ENCODE data around the gene NOVA2. TPM values are rescaled to one million over a fixed set of nuclear protein-coding genes. Genes with fewer than 3 reads are reported as not detected.

Gene NOVA2
- polyA plus RNA-seq, 1 donor = 2.5 TPM

DNA sequence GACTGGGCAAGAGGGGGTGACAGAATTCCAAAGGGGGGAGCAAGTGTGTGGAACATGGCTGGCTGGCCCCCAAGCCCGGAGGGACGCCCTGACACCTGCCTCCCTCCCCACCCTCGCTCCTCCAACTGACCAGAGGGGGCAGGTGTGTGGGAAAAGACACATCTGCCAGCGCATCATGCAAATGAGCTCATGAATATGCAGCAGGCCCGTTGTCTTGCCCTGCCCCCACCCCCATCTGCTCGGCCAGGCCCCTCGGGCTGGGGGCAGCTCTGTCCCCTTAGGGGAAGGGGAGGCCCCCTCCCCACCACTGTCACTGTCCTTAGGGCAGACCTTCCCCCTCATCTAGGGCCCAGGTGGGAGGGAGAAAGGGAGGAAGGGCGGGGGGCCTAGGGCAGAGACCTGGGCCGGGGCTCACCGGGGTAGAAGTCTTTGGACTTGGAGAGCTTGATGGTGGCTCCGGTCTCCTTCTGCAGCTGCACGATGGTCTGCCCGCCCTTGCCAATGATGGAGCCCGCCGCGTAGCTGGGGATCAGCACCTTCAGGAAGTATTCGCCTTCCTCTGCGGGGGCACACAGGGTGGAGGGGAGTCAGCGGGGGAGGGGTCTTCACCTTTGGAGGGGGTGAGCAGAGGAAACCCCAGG is 12.9 kb downstream of the NOVA2 start:
- no peak overlapping the region for H3K27ac ChIP-seq (ENCODE audit: low read length)
- H3K9me3 ChIP-seq (ENCODE audit: control insufficient read depth, low read depth, low read length) = no peaks in the 10 kb centered on the region
- H3K4me3 ChIP-seq (ENCODE audit: low read length) = no peak overlapping the region
- no CpG with 5 or more reads among the region's 19 CpGs for WGBS (ENCODE audit: insufficient coverage, low lambda C conversion rate)
- H3K4me1 ChIP-seq (ENCODE audit: control insufficient read depth, insufficient read depth, low read length) = no peaks in the 10 kb centered on the region
- no peak for DNase-seq
- peaks cover 28% of the 10 kb centered on the region for H3K27me3 ChIP-seq (ENCODE audit: control insufficient read depth, insufficient read depth, low read length)
- H3K36me3 ChIP-seq (ENCODE audit: control insufficient read depth, insufficient read depth, low read length) = no peaks in the 10 kb centered on the region

DNA sequence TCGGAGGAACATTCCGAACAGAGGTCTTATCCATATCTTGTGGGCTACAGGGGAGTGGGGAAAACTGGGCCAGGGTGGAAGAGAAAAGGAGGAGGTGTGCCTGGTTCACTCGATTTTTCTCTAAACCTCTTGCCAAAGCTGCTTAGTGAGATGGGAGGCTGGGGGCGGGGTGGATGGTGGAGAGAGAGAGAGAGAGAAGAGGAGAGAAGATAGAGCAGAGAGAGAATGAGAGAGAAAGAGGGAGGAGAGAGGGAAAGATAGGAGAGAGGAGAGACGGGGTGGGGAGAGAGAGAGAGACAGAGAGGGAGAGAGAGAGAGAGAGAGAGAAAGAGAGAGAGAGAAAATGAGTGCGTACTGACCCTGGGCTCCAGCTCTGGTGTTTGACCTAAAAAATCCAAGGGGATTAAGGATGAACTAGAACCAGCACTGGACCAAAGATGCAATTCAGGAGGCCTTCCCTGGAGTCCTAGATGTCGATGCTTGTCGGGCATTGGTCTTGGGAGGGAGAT is 14.1 kb downstream of the NOVA2 start:
- Histone ChIP-seq H3K4me3 (ENCODE audit: low read length) (no peak overlapping the region), H3K9me3 (ENCODE audit: control insufficient read depth, low read depth, low read length) (no peaks in the 10 kb centered on the region), H3K4me1 (ENCODE audit: control insufficient read depth, insufficient read depth, low read length) (no peaks in the 10 kb centered on the region), H3K27ac (ENCODE audit: low read length) (no peak overlapping the region), H3K27me3 (ENCODE audit: control insufficient read depth, insufficient read depth, low read length) (peaks cover 31% of the 10 kb centered on the region), H3K36me3 (ENCODE audit: control insufficient read depth, insufficient read depth, low read length) (no peaks in the 10 kb centered on the region)
- no peak for DNase-seq
- 56% methylated on average over 3 of the region's 8 CpGs for WGBS (ENCODE audit: insufficient coverage, low lambda C conversion rate)

DNA sequence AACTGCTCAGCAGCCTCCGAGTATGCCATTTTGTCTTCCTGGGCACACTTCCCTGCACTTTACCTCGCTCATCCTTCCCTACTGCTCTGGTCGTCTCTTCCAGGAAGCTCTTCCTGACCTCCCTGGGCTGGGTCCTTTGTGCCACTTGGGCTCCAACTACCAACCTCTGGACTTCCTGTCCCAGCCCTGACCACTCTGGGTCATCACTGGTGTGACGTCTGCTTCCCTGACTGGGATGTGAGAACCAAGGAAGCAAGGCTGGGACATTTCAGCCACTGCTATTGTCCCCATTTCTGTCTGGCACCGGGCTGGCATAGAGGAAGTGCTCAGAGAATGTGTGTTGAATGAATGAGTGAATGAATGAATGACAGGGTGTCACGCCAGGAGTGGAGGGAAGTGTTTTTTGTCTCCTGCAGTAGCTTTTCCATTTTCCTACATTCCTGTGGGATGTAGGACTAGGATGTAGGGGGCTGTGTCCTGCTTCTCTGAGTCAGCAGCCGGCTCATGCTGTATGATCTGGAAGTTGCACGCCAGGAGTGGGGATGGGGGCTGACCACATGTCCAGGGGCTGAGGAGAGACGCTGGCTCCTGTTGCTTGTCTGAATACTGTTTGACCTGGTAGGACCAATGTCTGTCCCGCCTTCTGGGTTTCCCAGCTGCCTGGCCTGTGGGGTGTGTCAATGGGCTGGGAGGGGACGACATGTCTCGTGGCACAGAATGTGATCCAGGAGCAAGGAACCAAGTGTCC is 14.7 kb downstream of the NOVA2 start:
- DNase-seq = no peak
- WGBS (ENCODE audit: insufficient coverage, low lambda C conversion rate) = 100% methylated on average over 1 of the region's 12 CpGs
- no peaks in the 10 kb centered on the region for H3K4me1 ChIP-seq (ENCODE audit: control insufficient read depth, insufficient read depth, low read length)
- peaks cover 37% of the 10 kb centered on the region for H3K27me3 ChIP-seq (ENCODE audit: control insufficient read depth, insufficient read depth, low read length)
- no peaks in the 10 kb centered on the region for H3K9me3 ChIP-seq (ENCODE audit: control insufficient read depth, low read depth, low read length)
- H3K27ac ChIP-seq (ENCODE audit: low read length) = no peak overlapping the region
- H3K4me3 ChIP-seq (ENCODE audit: low read length) = no peak overlapping the region
- H3K36me3 ChIP-seq (ENCODE audit: control insufficient read depth, insufficient read depth, low read length) = no peaks in the 10 kb centered on the region

DNA sequence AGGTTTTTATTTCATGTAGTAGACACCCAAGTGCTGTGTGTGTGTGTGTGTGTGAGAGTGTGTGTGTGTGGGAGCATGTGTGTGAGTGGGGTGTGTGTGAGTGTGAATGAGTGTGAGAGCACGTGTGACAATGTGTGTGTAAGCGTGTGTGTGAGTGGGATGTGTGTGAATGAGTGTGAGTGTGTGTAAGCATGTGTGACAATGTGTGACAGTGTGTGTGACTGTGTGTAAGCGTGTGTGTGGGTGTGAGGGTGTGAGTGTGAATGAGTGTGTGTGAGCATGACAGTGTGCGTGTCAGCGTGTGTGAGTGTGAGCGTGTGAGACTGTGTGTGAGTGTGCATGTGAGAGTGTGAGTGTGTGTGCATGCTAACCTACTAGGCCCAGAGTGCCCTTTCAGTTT is 15.3 kb downstream of the NOVA2 start:
- H3K27me3 ChIP-seq (ENCODE audit: control insufficient read depth, insufficient read depth, low read length) = peaks cover 42% of the 10 kb centered on the region
- H3K4me3 ChIP-seq (ENCODE audit: low read length) = no peak overlapping the region
- H3K27ac ChIP-seq (ENCODE audit: low read length) = no peak overlapping the region
- WGBS (ENCODE audit: insufficient coverage, low lambda C conversion rate) = no CpG with 5 or more reads among the region's 6 CpGs
- no peaks in the 10 kb centered on the region for H3K4me1 ChIP-seq (ENCODE audit: control insufficient read depth, insufficient read depth, low read length)
- DNase-seq = no peak
- no peaks in the 10 kb centered on the region for H3K9me3 ChIP-seq (ENCODE audit: control insufficient read depth, low read depth, low read length)
- H3K36me3 ChIP-seq (ENCODE audit: control insufficient read depth, insufficient read depth, low read length) = no peaks in the 10 kb centered on the region

DNA sequence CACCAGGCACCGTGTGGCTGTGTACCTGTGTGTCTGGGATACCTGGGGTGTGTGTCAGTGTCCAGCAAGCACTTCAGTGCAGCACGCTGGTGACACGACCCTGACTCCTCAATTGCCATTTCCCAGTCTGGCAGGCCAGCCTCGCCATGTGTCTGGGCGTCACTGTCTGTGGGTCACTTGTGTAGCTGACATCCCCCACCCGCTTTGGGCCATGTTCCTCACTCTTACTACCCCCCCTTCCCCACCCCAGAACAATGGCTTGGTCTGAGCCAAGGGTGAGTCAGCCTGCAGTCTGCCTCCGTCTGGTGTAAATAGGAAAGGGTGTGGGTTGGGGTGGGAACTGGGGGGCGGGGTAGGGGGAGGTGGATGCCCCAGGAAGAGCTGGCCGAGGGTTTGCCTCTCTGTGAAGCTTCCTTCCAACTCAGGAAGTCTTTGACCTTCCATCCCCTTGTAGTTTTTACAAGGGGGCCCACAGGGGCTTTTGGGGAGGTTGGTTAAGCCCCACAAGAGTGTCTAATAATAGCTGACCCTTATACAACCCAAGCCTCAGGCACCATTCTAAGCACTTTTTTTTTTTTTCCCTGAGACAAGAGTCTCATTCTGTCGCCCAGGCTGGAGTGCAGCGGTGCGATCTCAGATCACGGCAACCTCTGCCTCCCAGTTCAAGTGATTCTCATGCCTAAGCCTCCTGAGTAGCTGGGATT is 17.6 kb downstream of the NOVA2 start:
- peak in 1 of 2 donors; percentile 34 for DNase-seq
- H3K27me3 ChIP-seq (ENCODE audit: control insufficient read depth, insufficient read depth, low read length) = peaks cover 42% of the 10 kb centered on the region
- H3K36me3 ChIP-seq (ENCODE audit: control insufficient read depth, insufficient read depth, low read length) = no peaks in the 10 kb centered on the region
- WGBS (ENCODE audit: insufficient coverage, low lambda C conversion rate) = no CpG with 5 or more reads among the region's 13 CpGs
- peaks cover 5% of the 10 kb centered on the region for H3K4me1 ChIP-seq (ENCODE audit: control insufficient read depth, insufficient read depth, low read length)
- peaks cover 3% of the 10 kb centered on the region for H3K9me3 ChIP-seq (ENCODE audit: control insufficient read depth, low read depth, low read length)
- no peak overlapping the region for H3K27ac ChIP-seq (ENCODE audit: low read length)
- no peak overlapping the region for H3K4me3 ChIP-seq (ENCODE audit: low read length)

DNA sequence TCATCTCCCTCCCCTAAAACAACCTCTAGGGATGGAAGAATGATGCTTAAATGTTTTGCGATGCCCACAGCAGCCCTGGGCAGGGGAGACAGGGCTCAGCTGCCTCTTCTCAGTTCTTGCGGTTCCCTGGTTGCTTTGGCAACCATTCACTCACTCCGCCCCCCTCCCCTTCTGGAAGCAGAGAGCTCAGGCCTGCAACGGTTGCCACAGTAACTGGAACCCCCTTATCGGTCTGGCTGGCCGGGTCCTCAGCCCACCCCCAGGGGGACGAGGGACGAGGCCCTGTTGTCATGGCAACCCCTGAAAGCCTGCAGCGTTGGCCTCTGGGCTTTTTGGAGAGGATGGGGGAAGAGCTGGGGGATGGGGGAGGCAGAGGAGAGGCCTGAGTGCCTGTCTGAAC is 19.5 kb downstream of the NOVA2 start:
- no peak overlapping the region for H3K4me3 ChIP-seq (ENCODE audit: low read length)
- peaks cover 27% of the 10 kb centered on the region for H3K27me3 ChIP-seq (ENCODE audit: control insufficient read depth, insufficient read depth, low read length)
- no peaks in the 10 kb centered on the region for H3K36me3 ChIP-seq (ENCODE audit: control insufficient read depth, insufficient read depth, low read length)
- no peak overlapping the region for H3K27ac ChIP-seq (ENCODE audit: low read length)
- WGBS (ENCODE audit: insufficient coverage, low lambda C conversion rate) = no CpG with 5 or more reads among the region's 9 CpGs
- H3K9me3 ChIP-seq (ENCODE audit: control insufficient read depth, low read depth, low read length) = peaks cover 3% of the 10 kb centered on the region
- DNase-seq = peak in 1 of 2 donors; percentile 5
- peaks cover 5% of the 10 kb centered on the region for H3K4me1 ChIP-seq (ENCODE audit: control insufficient read depth, insufficient read depth, low read length)

DNA sequence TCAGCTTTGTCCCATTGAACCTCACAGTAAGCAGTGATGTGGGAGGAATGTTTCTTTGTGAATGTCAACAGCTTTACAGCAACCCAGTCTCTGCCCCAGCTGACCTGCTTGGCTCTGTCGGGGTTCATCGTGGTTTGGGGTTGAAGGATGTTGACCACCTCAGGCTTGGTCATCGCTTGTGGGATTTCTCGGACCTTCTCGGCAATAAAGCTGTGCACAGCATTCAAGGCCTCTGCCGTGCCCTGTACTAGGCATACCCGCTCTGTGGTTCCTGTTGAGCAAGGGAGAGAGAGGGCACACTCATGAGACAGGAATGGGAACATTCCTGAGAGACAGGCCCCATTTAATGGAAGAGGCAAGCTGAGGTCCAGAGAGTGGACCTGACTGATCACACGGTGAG is 20.0 kb downstream of the NOVA2 start:
- no peak overlapping the region for H3K4me3 ChIP-seq (ENCODE audit: low read length)
- H3K36me3 ChIP-seq (ENCODE audit: control insufficient read depth, insufficient read depth, low read length) = no peaks in the 10 kb centered on the region
- H3K27ac ChIP-seq (ENCODE audit: low read length) = no peak overlapping the region
- H3K4me1 ChIP-seq (ENCODE audit: control insufficient read depth, insufficient read depth, low read length) = peaks cover 5% of the 10 kb centered on the region
- no CpG with 5 or more reads among the region's 8 CpGs for WGBS (ENCODE audit: insufficient coverage, low lambda C conversion rate)
- H3K9me3 ChIP-seq (ENCODE audit: control insufficient read depth, low read depth, low read length) = peaks cover 3% of the 10 kb centered on the region
- peaks cover 23% of the 10 kb centered on the region for H3K27me3 ChIP-seq (ENCODE audit: control insufficient read depth, insufficient read depth, low read length)
- DNase-seq = no peak

GRCh38 chr19:45952686-45953505 is 20.8 kb downstream of the NOVA2 start:
- H3K36me3 ChIP-seq (ENCODE audit: control insufficient read depth, insufficient read depth, low read length) = no peaks in the 10 kb centered on the region
- DNase-seq = peak; percentile 26 to 52
- H3K27ac ChIP-seq (ENCODE audit: low read length) = no peak overlapping the region
- WGBS (ENCODE audit: insufficient coverage, low lambda C conversion rate) = no CpG with 5 or more reads among the region's 43 CpGs
- H3K9me3 ChIP-seq (ENCODE audit: control insufficient read depth, low read depth, low read length) = peaks cover 3% of the 10 kb centered on the region
- peaks cover 20% of the 10 kb centered on the region for H3K27me3 ChIP-seq (ENCODE audit: control insufficient read depth, insufficient read depth, low read length)
- H3K4me3 ChIP-seq (ENCODE audit: low read length) = peak overlapping the region; percentile 26
- peaks cover 5% of the 10 kb centered on the region for H3K4me1 ChIP-seq (ENCODE audit: control insufficient read depth, insufficient read depth, low read length)

GRCh38 chr19:45952341-45952685 is 21.4 kb downstream of the NOVA2 start:
- DNase-seq = no peak
- Histone ChIP-seq H3K9me3 (ENCODE audit: control insufficient read depth, low read depth, low read length) (peaks cover 3% of the 10 kb centered on the region), H3K4me3 (ENCODE audit: low read length) (no peak overlapping the region), H3K27ac (ENCODE audit: low read length) (no peak overlapping the region), H3K36me3 (ENCODE audit: control insufficient read depth, insufficient read depth, low read length) (no peaks in the 10 kb centered on the region), H3K27me3 (ENCODE audit: control insufficient read depth, insufficient read depth, low read length) (peaks cover 20% of the 10 kb centered on the region), H3K4me1 (ENCODE audit: control insufficient read depth, insufficient read depth, low read length) (peaks cover 5% of the 10 kb centered on the region)
- WGBS (ENCODE audit: insufficient coverage, low lambda C conversion rate) = no CpG with 5 or more reads among the region's 8 CpGs

GRCh38 chr19:45947926-45948325 is 25.7 kb downstream of the NOVA2 start:
- Histone ChIP-seq H3K4me3 (ENCODE audit: low read length) (no peak overlapping the region), H3K27me3 (ENCODE audit: control insufficient read depth, insufficient read depth, low read length) (peaks cover 3% of the 10 kb centered on the region), H3K9me3 (ENCODE audit: control insufficient read depth, low read depth, low read length) (peaks cover 1% of the 10 kb centered on the region), H3K27ac (ENCODE audit: low read length) (no peak overlapping the region), H3K4me1 (ENCODE audit: control insufficient read depth, insufficient read depth, low read length) (peaks cover 3% of the 10 kb centered on the region), H3K36me3 (ENCODE audit: control insufficient read depth, insufficient read depth, low read length) (no peaks in the 10 kb centered on the region)
- WGBS (ENCODE audit: insufficient coverage, low lambda C conversion rate) = no CpG with 5 or more reads among the region's 1 CpG
- DNase-seq = no peak
